ENCODE data around the gene MYADML2. TPM values are rescaled to one million over a fixed set of nuclear protein-coding genes. Genes with fewer than 3 reads are reported as not detected.

MYADML2 gene
- total RNA-seq, 2 experiments from 2014 or later, result not detected

- POLR2A ChIA-PET, result interaction anchor here (1.1 to 3.2 kb wide), 3 partner anchors 8 to 41 kb away, joined by 3 to 22 read pairs (median 3); partner anchors contain the start of genes ASPSCR1 and MAFG
- DNase-seq (no peak), ATAC-seq (no peak)
- Mint-ChIP-seq H3K36me3 (ENCODE audit: low read depth) (no peaks in the 10 kb centered on the region), H3K9me3 (no peaks in the 10 kb centered on the region), H3K4me1 (ENCODE audit: low read depth) (peaks cover 17% of the 10 kb centered on the region), H3K4me3 (peak overlapping the region; percentile 56), H3K27me3 (no peaks in the 10 kb centered on the region), H3K27ac (peak overlapping the region; percentile 80)
- CTCF ChIA-PET, result interaction anchor here (1.5 to 3.6 kb wide), 4 partner anchors 9 to 69 kb away, joined by 5 to 23 read pairs (median 10); partner anchors contain the start of genes DCXR and RAC3
- intact Hi-C loops (cut with micrococcal nuclease), result no loop called here
- no peak for TF ChIP-seq CTCF (IDR thresholded peaks at IDR 0.05)
These were observed 21.3 kb upstream of the MYADML2 start for GRCh38 chr17:81968396-81968745.

- Mint-ChIP-seq H3K27ac (peak overlapping the region; percentile 80), H3K27me3 (peaks cover under 1% of the 10 kb centered on the region), H3K4me3 (peak overlapping the region; percentile 56), H3K9me3 (no peaks in the 10 kb centered on the region), H3K36me3 (ENCODE audit: low read depth) (no peaks in the 10 kb centered on the region), H3K4me1 (ENCODE audit: low read depth) (peaks cover 17% of the 10 kb centered on the region)
- no peak for TF ChIP-seq CTCF (IDR thresholded peaks at IDR 0.05)
- ATAC-seq (peak; percentile 93), DNase-seq (peak; percentile 97)
- ChIA-PET POLR2A (interaction anchor here (0.9 to 3.2 kb wide), 10 partner anchors 9 to 98 kb away, joined by 3 to 22 read pairs (median 4); partner anchors contain the start of genes ASPSCR1 and MAFG), CTCF (interaction anchor here (0.6 to 3.6 kb wide), 8 partner anchors 8 to 99 kb away, joined by 3 to 23 read pairs (median 4); partner anchors contain the start of genes DCXR and RAC3)
- intact Hi-C loops (cut with micrococcal nuclease), result no loop called here
These were observed 20.7 kb upstream of the MYADML2 start for GRCh38 chr17:81967533-81968395.

GRCh38 chr17:81967244-81967532, 20.2 kb upstream of the MYADML2 start:
- POLR2A ChIA-PET, result interaction anchor here (0.9 to 3.2 kb wide), 9 partner anchors 9 to 97 kb away, joined by 3 to 22 read pairs (median 4); partner anchors contain the start of gene ASPSCR1

GRCh38 chr17:81966343-81967243, 19.6 kb upstream of the MYADML2 start:
- peak; percentile 46 for DNase-seq
- Mint-ChIP-seq H3K4me1 (ENCODE audit: low read depth) (peaks cover 17% of the 10 kb centered on the region), H3K9me3 (no peaks in the 10 kb centered on the region), H3K27me3 (peaks cover 6% of the 10 kb centered on the region), H3K36me3 (ENCODE audit: low read depth) (no peaks in the 10 kb centered on the region), H3K27ac (no peak overlapping the region), H3K4me3 (peak overlapping the region; percentile 15)
- intact Hi-C loops (cut with micrococcal nuclease), result no loop called here
- ChIA-PET POLR2A (interaction anchor here (0.9 to 3.2 kb wide), 8 partner anchors 8 to 97 kb away, joined by 3 to 22 read pairs (median 4); partner anchors contain the start of gene ASPSCR1), CTCF (interaction anchor here (0.6 to 3.6 kb wide), 6 partner anchors 39 to 98 kb away, joined by 3 to 23 read pairs (median 4); partner anchors contain the start of genes DCXR, MAFG and RAC3)
- no peak for TF ChIP-seq CTCF (IDR thresholded peaks at IDR 0.05)
- peak; percentile 8 for ATAC-seq

More at GRCh38 chr17:81967244-81967532, 20.2 kb upstream of the MYADML2 start:
- no peak for DNase-seq
- peak; percentile 5 for ATAC-seq
- H3K4me1 Mint-ChIP-seq (ENCODE audit: low read depth), result peaks cover 17% of the 10 kb centered on the region
- TF ChIP-seq CTCF (IDR thresholded peaks at IDR 0.05), result no peak
- no peaks in the 10 kb centered on the region for H3K9me3 Mint-ChIP-seq
- H3K27ac Mint-ChIP-seq, result peak overlapping the region; percentile 55
- H3K36me3 Mint-ChIP-seq (ENCODE audit: low read depth), result no peaks in the 10 kb centered on the region
- peak overlapping the region; percentile 56 for H3K4me3 Mint-ChIP-seq
- H3K27me3 Mint-ChIP-seq, result peaks cover 5% of the 10 kb centered on the region
- CTCF ChIA-PET, result interaction anchor here (0.6 to 3.6 kb wide), 8 partner anchors 8 to 98 kb away, joined by 3 to 23 read pairs (median 4); partner anchors contain the start of genes DCXR and RAC3
- intact Hi-C loops (cut with micrococcal nuclease), result no loop called here

Data from activated CD8-positive, alpha-beta T cell treated with anti-CD3 and anti-CD28 coated beads for 36 hours (primary cell).